ENCODE data around the gene ADCY7.

- TF ChIP-seq CTCF (IDR thresholded peaks at IDR 0.05 in 8 of 11, conservative IDR thresholded peaks at IDR 0.05 in 3 of 11), result no peak
- no peak for TF ChIP-seq POLR2AphosphoS5 (IDR thresholded peaks at IDR 0.05)
Observed at GRCh38 chr16:50247906-50248608, 18.3 kb upstream of the ADCY7 start.
